ENCODE data around the gene EPHA1.

EPHA1 gene

DNA sequence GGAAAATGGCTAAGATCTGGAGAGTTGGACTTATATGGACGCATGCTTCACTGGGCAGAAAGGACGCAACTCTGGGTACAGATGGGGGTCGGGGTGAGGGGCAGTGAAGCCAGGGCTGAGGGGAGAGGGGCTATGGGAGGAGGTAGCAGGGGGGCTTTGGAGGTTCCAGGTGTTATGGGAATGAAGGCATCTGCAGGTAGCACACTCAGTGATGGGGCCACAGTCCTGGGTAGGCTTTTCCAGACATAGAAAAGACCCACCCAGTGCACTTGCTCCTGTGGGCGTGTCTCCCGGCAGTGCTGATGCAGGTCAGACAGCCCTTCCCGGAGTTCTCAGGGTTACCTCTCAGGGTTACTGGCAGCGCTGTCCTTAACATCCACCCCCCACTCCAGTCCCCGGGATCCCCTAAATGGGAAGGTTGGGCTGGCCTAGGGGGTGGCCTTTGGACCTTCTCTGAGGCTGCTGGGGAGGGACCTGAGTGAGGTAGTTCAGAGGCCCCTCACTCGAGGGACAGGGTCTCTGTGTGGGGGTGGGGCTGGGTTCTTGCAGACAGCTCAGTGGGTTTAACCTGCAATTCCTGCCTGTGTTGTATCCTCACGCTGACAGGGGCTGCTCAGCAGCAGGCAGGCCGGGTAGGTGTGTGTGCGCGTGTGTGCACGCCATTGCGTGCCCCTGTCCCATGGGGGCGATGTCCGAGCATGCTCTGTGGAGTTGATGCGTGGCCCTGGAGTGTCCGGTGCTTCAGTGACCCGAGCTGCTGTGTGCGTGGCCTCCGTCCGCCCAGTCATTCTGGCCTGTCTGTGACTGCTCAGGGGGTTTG is 21.3 kb downstream of the EPHA1 start:
- no peak for DNase-seq

GRCh38 chr7:143385891-143386781 is 22.5 kb downstream of the EPHA1 start:
- DNase-seq = peak; percentile 50

DNA sequence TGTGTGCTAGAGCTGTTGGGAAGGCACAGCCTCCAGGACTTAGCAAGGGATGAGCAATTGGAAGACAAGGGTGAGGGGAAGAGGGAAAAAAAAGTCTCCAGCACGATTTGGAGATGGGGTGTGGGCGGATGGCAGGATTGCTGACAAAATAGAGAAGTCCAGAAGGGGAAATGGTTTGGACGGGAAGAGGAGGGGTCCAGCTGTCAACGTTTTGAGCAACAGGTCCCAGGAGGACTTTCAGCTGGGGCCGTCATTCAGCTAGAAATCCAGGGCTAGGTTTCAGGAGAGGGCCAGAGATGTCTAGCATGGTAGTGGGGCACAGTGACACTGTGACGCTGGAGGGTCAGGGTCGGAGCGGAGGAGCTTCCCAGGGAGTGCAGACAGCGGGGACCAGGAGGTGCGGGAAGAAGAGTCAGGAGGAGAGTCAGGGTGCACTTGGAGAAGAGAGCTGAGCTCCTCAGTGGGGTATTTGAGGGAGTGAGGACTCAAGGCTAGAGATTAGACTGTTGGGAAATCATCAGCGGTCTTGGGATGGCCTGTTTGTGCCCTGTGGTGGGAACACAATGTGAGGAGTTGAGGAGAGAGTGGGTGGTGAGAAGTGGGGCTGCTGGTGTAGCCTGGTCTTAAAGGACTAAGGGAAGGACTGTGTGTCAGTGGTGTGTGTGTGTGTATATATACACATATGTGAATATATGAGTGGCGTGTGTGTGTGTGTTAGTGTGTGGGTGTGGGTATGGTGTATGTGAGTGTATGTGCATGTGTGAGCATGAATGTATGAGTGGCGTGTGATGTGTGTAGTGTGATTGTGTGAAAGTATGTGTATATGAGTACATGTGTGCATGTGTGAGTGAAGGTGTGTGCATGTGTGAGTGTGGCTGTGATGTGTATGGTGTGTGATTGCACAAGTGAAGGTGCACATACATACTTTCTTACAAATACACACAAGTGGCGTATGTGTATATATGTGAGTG is 23.7 kb downstream of the EPHA1 start:
- DNase-seq = no peak

DNA sequence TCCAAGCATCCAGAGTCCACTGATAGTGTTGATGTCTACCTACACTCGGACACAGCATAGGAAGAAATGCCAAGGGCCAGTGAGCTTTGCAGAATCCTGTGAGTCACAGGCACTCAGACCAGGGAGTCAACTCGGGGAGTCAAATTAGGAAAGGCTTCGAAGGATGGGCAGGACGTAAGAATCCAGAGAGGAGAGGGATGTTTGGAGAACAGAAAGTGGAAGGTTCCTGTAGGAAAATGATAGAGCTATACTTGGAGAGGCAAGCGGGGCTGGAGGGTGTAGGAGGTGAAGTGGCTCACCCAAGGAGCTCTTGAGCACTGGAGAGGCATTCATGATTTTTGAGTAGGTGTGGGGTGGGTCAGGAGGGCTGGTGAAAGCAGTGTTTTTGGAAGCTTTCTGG is 24.5 kb downstream of the EPHA1 start:
- no peak for DNase-seq

DNA sequence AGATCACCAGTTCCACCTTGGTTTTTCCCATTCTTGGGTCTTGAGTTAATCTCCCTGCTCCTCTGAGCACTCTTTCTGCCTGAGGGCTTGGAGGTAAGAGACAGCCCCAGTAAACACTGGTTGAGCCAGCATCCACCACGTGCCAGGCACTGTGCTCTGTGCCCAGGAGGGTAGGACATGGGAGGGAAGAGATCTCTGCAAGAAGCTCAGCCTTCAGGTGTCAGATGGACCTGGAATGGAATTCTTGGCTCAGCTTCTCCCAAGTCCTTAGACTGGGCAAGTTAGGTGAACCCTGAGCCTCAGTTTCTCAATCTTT is 25.1 kb downstream of the EPHA1 start:
- DNase-seq = no peak

GRCh38 chr7:143382791-143383641 is 25.6 kb downstream of the EPHA1 start:
- no peak for DNase-seq

- no peak for DNase-seq
These were observed 26.4 kb downstream of the EPHA1 start for GRCh38 chr7:143382126-143382790.

- no peak for DNase-seq
These were observed 27.1 kb downstream of the EPHA1 start for GRCh38 chr7:143381427-143382125.

DNA sequence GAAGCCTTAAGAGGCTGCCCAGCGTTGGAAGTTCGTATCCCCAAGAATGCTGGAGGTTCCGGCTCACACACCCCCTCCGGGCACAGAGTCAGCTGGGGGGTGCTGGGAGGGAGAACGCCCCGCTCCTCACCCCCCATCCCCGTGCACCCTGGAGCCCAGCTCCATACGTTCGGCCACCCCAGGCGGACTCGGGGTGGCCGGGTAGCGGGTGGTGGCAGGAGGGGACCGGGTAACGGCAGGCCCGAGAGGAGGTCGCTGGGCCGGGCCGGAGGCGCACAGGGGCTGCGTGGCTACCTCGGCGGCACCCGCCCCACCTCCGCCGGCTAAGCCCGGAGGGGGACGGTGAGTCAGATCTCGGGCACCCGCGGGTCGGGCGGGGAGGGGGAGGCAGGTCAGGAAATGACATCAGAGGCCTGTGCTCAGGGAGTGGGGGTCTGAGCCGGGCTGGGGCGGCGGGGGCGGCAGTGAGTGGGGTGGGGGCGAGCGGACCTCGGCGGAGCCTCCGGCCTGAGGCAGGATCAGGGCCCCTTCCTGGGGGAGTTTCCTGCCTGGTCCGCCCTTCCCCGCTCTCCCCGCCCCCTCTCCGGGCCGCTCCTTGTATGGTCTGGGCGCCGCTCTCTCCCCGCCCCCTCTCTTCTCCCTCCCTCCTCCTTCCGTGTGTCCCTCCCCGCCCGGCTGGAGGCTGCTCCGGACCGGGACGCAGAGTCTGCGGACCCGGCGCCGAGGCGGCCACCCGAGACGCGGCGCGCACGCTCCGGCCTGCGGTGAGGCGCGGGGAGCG is 27.8 kb downstream of the EPHA1 start, which contains the start of gene ZYX:
ZYX (plus strand) TSS at position 700 of the 781 bp plus-strand sequence. CDS start 227 bp downstream, outside the sequence.
- DNase-seq = peak; percentile 87

- peak; percentile 87 for DNase-seq
These were observed 28.4 kb downstream of the EPHA1 start for GRCh38 chr7:143380260-143380645.

- DNase-seq = no peak
These were observed 28.9 kb downstream of the EPHA1 start for GRCh38 chr7:143379611-143380259.

- DNase-seq = no peak
These were observed 32.3 kb downstream of the EPHA1 start for GRCh38 chr7:143376396-143376795.

DNA sequence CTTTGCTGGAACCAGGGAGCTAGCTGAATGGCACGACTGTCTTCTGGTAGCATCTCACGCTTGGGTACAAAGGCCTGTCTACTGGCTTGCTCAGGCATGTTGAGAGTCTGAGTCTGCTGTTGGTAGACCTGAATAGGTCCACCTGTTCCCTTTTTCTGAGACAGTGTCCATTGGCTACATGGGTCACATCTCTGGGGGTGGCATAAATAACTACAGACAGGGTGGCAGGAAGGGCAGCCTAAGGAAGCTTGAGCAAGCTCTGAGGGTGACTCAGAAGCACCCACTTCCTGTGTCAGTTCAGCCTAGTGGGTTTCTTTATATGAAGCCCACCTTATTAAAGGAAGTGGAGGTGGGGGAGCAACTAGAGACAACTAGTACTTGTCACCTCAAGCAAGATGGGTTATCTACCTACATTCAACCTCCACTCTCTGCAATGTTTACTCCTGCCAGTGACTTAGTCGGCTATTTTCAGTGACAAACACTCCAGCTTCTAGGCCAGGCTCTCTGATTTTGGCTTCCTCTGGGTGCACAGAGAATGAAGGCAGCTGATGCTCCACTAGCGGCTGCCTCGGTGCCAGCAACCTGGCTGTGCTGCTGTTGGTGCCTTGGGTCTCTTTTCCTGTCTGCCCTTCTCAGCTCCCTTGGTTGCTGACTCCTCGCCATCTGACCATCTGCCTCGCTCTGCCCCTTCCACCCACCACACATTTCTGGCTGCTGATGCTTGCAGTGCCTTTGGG is 33.2 kb downstream of the EPHA1 start:
- DNase-seq = peak; percentile 58

DNA sequence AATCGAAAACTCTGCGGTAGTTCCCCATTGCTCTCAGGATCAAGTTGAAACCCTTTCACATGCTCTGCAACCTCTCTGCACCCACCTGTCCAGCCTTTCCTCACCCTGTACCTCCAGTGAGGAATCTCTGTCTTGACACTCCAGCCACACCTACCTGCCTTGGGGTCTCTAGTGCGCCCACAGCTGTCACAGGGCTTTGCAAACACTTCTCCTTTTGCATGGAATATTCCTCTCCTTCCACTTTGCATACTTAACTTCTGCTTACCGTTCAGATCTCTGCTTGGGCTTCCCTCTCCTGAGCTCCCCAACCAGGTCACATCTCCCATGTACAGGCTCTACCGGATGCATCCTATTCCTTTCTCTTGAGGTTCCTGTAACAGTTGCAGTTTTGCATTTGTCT is 34.1 kb downstream of the EPHA1 start:
- DNase-seq = no peak

DNA sequence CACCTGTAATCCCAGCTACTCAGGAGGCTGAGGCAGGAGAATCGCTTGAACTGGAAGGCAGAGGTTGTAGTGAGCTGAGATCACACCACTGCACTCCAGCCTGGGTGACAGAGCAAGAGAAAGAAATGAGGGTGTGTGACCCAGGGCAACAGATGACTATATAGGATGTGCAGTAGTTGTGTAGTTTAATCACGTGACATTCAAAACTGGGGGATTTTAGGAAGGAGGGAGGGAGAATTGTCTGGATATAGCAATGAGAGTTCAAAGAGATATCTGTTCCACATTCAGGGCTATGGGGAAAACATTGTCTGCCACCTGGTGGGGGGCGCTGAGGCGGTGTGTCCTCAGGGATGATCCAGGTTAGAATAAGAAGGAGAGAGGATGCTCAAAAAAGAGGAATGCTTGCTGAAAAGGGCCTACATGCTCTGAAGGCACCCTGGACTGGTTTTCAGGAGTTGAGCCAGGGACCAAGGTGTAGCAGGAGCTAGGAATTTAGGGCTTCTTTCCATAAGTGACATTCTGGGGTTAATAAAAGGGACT is 35.3 kb downstream of the EPHA1 start:
- DNase-seq = no peak

- DNase-seq = peak; percentile 61
These were observed 36.6 kb downstream of the EPHA1 start for GRCh38 chr7:143372070-143372469.

GRCh38 chr7:143369678-143370651 is 38.7 kb downstream of the EPHA1 start:
- DNase-seq = no peak
